Chondrocyte (in vitro differentiated cells): ENCODE results near the gene SMG7. TPM values are rescaled to one million over a fixed set of nuclear protein-coding genes. Genes with fewer than 3 reads are reported as not detected.
"Not testable (repeated sequence)": the region's sequence is repeated elsewhere in the genome, so short reads cannot be mapped to it uniquely, and the experiment has no call there.

Source experiments
- DNase-seq: peaks from one replicate; pipeline ENCODE4 v3.0.0; 2021; ENCODE audit warnings: mixed read lengths, low spot score
- H3K27ac Mint-ChIP-seq: one replicate; pipeline ENCODE4 v1.8.0; 2021; ENCODE audit warnings: mild to moderate bottlenecking, moderate library complexity, mixed read lengths; ENCODE audit not compliant: unreplicated experiment
- H3K27me3 Mint-ChIP-seq: 2 replicates; pipeline ENCODE4 v1.8.0; 2021; ENCODE audit warnings: low read depth, mixed read lengths
- H3K36me3 Mint-ChIP-seq: 2 replicates; pipeline ENCODE4 v1.8.0; 2021; ENCODE audit warnings: low read depth, mixed read lengths
- H3K4me1 Mint-ChIP-seq: 2 replicates; pipeline ENCODE4 v1.8.0; 2021; ENCODE audit warnings: low read depth, mild to moderate bottlenecking, mixed read lengths
- H3K4me3 Mint-ChIP-seq: one replicate; pipeline ENCODE4 v1.8.0; 2021; ENCODE audit warnings: mild to moderate bottlenecking, moderate library complexity, mixed read lengths; ENCODE audit not compliant: unreplicated experiment
- H3K9me3 Mint-ChIP-seq: 2 replicates; pipeline ENCODE4 v1.8.0; 2021; ENCODE audit warnings: low read depth, mixed read lengths
- long read RNA-seq: library from polyadenylated mRNA; stranded (forward); transcript quantifications from one replicate; pipeline ENCODE4 v2.0.0, GENCODE V29; 2021
- total RNA-seq: library from RNA; stranded (reverse); gene quantifications from 3 replicates; pipeline ENCODE4 v1.2.1, GENCODE V29; 2021
- TF ChIP-seq, protein P1 (sequence below): fragments of 200-600 bp; sonication (generic); IDR thresholded peaks from 2 replicates; pipeline ENCODE4 v1.5.0; 2021; ENCODE audit warnings: antibody characterized with exemption, mild to moderate bottlenecking, moderate library complexity

The SMG7 gene, protein sequence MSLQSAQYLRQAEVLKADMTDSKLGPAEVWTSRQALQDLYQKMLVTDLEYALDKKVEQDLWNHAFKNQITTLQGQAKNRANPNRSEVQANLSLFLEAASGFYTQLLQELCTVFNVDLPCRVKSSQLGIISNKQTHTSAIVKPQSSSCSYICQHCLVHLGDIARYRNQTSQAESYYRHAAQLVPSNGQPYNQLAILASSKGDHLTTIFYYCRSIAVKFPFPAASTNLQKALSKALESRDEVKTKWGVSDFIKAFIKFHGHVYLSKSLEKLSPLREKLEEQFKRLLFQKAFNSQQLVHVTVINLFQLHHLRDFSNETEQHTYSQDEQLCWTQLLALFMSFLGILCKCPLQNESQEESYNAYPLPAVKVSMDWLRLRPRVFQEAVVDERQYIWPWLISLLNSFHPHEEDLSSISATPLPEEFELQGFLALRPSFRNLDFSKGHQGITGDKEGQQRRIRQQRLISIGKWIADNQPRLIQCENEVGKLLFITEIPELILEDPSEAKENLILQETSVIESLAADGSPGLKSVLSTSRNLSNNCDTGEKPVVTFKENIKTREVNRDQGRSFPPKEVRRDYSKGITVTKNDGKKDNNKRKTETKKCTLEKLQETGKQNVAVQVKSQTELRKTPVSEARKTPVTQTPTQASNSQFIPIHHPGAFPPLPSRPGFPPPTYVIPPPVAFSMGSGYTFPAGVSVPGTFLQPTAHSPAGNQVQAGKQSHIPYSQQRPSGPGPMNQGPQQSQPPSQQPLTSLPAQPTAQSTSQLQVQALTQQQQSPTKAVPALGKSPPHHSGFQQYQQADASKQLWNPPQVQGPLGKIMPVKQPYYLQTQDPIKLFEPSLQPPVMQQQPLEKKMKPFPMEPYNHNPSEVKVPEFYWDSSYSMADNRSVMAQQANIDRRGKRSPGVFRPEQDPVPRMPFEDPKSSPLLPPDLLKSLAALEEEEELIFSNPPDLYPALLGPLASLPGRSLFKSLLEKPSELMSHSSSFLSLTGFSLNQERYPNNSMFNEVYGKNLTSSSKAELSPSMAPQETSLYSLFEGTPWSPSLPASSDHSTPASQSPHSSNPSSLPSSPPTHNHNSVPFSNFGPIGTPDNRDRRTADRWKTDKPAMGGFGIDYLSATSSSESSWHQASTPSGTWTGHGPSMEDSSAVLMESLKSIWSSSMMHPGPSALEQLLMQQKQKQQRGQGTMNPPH
- 44.7 to 49.9 TPM (median 49.4 TPM) in 3 replicates for total RNA-seq
- long read RNA-seq, full-length matches to known transcripts, result 3 of 17 reads
- long read RNA-seq, partial matches to known transcripts, result 4 of 17 reads
- long read RNA-seq, other reads (novel, unspliced or antisense), result 10 of 17 reads

DNA sequence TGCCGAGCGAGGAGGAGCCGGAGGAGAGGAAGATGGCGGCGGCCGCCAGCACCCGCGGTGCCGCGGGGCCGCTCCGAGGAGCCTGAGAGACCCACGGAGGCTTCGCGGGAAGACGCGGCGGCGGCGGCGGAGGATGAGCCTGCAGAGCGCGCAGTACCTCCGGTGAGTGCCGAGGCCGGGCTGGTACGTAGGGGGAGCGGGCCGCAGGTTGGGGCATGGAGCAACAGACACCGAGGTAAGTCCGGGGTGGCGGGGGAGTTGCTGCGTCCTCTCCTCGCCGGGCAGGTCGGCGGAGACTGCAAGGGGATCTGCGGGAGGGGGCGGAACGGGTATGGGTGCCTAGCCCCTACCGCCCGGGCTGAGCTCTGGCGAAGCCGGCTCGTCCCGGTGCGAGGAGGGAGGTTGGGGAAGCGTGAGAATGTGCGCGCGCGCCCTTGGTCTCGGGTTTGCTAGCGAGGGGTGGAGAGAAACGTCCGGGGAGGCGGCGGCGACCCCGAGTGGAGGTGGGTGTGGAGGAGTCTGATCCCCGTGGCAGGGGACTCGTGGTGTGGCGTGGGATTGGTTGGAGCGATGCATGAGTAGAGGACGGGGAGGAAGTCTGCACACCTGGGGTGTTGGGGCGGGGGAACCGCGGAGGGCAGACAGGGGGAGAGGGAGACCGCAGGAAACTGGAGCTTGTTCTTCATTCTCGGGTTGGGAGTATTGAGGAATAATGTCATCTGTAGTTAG, at the start of gene SMG7:
Gene SMG7 (plus strand): TSS at position 12 of the 729 bp plus-strand sequence. CDS start 122 bp downstream, at position 134.
- peak; percentile 97 for DNase-seq
- Mint-ChIP-seq H3K27me3 (no peaks in the 10 kb centered on the region), H3K9me3 (no peaks in the 10 kb centered on the region), H3K36me3 (no peaks in the 10 kb centered on the region), H3K4me3 (peak within 1 kb of the TSS; percentile 94), H3K27ac (peak within 1 kb of the TSS; percentile 99), H3K4me1 (peaks cover 21% of the 10 kb centered on the region)
- TF ChIP-seq, protein P1, sequence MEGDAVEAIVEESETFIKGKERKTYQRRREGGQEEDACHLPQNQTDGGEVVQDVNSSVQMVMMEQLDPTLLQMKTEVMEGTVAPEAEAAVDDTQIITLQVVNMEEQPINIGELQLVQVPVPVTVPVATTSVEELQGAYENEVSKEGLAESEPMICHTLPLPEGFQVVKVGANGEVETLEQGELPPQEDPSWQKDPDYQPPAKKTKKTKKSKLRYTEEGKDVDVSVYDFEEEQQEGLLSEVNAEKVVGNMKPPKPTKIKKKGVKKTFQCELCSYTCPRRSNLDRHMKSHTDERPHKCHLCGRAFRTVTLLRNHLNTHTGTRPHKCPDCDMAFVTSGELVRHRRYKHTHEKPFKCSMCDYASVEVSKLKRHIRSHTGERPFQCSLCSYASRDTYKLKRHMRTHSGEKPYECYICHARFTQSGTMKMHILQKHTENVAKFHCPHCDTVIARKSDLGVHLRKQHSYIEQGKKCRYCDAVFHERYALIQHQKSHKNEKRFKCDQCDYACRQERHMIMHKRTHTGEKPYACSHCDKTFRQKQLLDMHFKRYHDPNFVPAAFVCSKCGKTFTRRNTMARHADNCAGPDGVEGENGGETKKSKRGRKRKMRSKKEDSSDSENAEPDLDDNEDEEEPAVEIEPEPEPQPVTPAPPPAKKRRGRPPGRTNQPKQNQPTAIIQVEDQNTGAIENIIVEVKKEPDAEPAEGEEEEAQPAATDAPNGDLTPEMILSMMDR, result no peak

DNA sequence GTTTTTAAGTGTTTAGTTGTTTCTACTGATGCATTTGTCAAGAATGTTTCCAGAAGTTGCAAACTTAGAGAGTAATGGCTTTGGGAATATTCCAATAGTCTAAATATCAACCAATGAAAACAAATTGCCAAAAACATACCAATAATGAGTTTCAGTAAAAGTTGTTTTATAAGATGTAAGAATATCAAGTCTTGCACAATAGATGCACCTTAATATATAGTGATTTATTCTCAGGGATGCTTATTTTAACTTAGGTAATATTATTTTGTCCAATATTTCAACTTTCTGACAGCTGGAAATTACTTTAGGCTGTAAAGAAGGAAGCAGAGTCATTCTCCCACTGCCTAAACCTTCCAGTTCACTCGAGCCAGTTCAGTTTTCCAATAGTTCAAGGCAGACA, 48.8 kb upstream of the SMG7 start:
- peaks cover 2% of the 10 kb centered on the region for H3K4me1 Mint-ChIP-seq
- no peak for DNase-seq
- H3K27ac Mint-ChIP-seq, result no peak overlapping the region
- H3K4me3 Mint-ChIP-seq, result no peak overlapping the region
- no peaks in the 10 kb centered on the region for H3K9me3 Mint-ChIP-seq
- no peaks in the 10 kb centered on the region for H3K36me3 Mint-ChIP-seq
- TF ChIP-seq, protein P1, result no peak
- peaks cover 47% of the 10 kb centered on the region for H3K27me3 Mint-ChIP-seq

DNA sequence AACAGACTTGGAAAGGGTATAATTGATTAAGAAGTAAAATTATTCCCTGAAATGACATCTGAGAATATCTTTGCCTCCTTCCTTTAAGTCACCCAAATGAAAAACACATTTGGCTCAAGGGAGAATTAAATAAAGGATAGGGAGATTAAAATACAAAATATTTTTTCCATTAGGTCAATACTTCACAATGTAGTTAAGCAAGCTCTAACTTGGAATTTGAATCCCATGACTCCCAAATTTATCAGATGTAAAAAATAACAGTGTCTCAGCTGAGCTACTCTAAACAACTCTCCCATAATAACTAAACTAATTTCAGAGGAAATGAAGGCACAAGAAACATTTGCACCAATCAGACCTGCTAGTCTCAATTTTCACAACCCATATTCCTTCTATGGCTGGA, 47.6 kb upstream of the SMG7 start:
- peaks cover 43% of the 10 kb centered on the region for H3K27me3 Mint-ChIP-seq
- H3K4me3 Mint-ChIP-seq, result no peak overlapping the region
- no peaks in the 10 kb centered on the region for H3K36me3 Mint-ChIP-seq
- TF ChIP-seq, protein P1, result no peak
- H3K27ac Mint-ChIP-seq, result no peak overlapping the region
- no peak for DNase-seq
- no peaks in the 10 kb centered on the region for H3K4me1 Mint-ChIP-seq
- H3K9me3 Mint-ChIP-seq, result peaks cover 1% of the 10 kb centered on the region

DNA sequence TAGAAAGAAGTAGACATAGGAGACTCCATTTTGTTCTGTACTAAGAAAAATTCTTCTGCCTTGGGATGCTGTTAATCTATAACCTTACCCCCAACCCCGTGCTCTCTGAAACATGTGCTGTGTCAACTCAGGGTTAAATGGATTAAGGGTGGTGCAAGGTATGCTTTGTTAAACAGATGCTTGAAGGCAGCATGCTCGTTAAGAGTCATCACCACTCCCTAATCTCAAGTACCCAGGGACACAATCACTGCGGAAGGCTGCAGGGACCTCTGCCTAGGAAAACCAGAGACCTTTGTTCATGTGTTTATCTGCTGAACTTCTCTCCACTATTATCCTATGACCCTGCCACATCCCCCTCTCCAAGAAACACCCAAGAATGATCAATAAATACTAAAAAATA, 44.7 kb upstream of the SMG7 start:
- not testable (repeated sequence) for H3K27ac Mint-ChIP-seq, H3K4me3 Mint-ChIP-seq, H3K4me1 Mint-ChIP-seq, H3K36me3 Mint-ChIP-seq, H3K9me3 Mint-ChIP-seq, DNase-seq
- H3K27me3 Mint-ChIP-seq, result peaks cover 25% of the 10 kb centered on the region

DNA sequence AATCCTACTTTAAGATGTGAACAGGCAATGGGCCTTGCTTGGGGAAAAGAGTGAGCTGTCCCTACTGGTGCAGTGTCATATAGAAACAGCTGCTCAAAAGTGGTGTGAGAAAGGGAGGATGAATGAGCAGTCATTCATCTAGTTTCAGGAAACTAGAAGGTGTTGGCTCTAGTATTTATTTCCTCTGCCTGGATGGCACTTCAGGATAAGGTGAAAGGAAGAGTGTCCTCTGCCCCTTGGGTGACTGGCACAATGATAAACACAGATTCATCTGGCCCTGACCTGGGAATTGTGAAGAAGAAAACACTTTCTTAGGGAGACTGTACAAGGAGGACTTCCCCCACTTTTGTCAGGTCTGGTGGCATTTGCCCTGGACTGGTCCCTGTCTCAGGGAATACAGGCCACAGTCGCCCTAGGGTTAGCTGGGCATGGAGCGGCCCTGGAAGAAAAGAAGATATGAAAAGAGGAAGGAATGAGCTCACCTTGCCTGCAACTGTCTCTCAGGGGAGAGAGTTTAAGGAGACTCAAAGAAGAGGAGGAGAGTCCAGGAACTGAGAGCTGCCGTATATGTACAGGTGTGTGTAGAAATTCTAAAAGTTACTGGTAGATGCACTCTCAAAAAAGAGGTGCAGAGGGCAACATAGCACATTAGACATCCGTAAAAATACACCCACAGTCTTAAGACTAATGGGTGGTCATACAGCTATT, 40.3 kb upstream of the SMG7 start:
- TF ChIP-seq, protein P1, result no peak
- Mint-ChIP-seq H3K36me3 (no peaks in the 10 kb centered on the region), H3K4me1 (no peaks in the 10 kb centered on the region), H3K4me3 (no peak overlapping the region), H3K27ac (no peak overlapping the region), H3K9me3 (peaks cover 4% of the 10 kb centered on the region), H3K27me3 (peaks cover 17% of the 10 kb centered on the region)
- no peak for DNase-seq
